ENCODE measurements around the gene EIF4E3.

Gene EIF4E3

DNA sequence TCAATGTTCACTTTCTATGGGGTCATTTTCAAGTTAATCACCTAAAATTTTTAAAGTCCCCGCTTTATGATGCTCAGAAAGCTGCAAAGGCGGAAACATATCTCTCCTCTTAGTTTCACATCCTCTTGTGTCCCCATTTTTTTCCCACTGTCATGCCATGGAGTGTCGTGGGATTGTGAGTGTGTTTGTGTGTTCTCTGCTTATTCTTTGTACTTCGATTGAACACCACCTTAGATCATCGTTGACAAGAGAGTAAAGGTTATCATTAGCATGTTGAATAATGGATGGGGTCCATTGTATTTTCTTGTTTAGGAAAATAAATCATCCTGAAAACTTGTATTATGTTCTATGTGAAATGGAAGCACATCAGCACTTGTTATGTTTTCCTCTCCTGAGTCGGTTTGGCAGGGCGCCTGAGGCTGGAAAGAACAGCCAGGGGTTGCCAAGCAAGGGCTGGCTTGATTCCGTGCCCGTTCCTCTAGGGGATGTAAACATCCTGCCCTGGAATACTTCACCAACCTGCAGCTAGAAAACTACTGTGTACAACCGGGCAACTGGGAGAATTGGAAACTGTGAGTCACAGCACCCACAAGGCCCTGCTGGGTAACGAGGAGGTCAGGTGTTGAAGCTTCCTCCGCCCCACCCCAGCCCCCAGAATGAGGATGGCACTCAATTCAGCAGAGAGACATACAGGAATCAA, 67.2 kb downstream of the EIF4E3 start:
- peak overlapping the region; percentile 46 for H3K27ac ChIP-seq (ENCODE audit: low read depth, low read length)

GRCh38 chr3:71655061-71655460, 70.1 kb downstream of the EIF4E3 start:
- no peaks in the 10 kb centered on the region for H3K36me3 ChIP-seq (ENCODE audit: control insufficient read depth in 5 of 5, insufficient read depth in 5 of 5, low read length in 5 of 5)
- no peaks in the 10 kb centered on the region for H3K9me3 ChIP-seq (ENCODE audit: control insufficient read depth in 5 of 5, low read length in 5 of 5)
- H3K27me3 ChIP-seq (ENCODE audit: control insufficient read depth in 5 of 5, insufficient read depth in 4 of 5, low read length in 5 of 5) = no peaks in the 10 kb centered on the region
- no peak overlapping the region for H3K4me3 ChIP-seq (ENCODE audit: low read depth in 1 of 5, low read length in 5 of 5)
- no peak overlapping the region for H3K9ac ChIP-seq (ENCODE audit: low read length in 5 of 5)
- peaks cover 7 to 24% (median 17%) of the 10 kb centered on the region in 5 donors for H3K4me1 ChIP-seq (ENCODE audit: control insufficient read depth in 5 of 5, insufficient read depth in 5 of 5, low read length in 5 of 5)
- H3K27ac ChIP-seq (ENCODE audit: low read depth, low read length) = no peak overlapping the region

More for the DNA sequence above, 67.2 kb downstream of the EIF4E3 start:
- H3K4me3 ChIP-seq (ENCODE audit: low read depth in 1 of 5, low read length in 5 of 5) = peak overlapping the region in 1 of 5 donors; percentile 24
- no peaks in the 10 kb centered on the region for H3K27me3 ChIP-seq (ENCODE audit: control insufficient read depth in 5 of 5, insufficient read depth in 4 of 5, low read length in 5 of 5)
- no peak overlapping the region for H3K9ac ChIP-seq (ENCODE audit: low read length in 5 of 5)
- peaks cover 7 to 24% (median 12%) of the 10 kb centered on the region in 5 donors for H3K4me1 ChIP-seq (ENCODE audit: control insufficient read depth in 5 of 5, insufficient read depth in 5 of 5, low read length in 5 of 5)
- H3K9me3 ChIP-seq (ENCODE audit: control insufficient read depth in 5 of 5, low read length in 5 of 5) = no peaks in the 10 kb centered on the region
- no peaks in the 10 kb centered on the region for H3K36me3 ChIP-seq (ENCODE audit: control insufficient read depth in 5 of 5, insufficient read depth in 5 of 5, low read length in 5 of 5)

- Histone ChIP-seq H3K9ac (ENCODE audit: low read length in 5 of 5) (no peak overlapping the region), H3K27ac (ENCODE audit: low read depth, low read length) (no peak overlapping the region), H3K36me3 (ENCODE audit: control insufficient read depth in 5 of 5, insufficient read depth in 5 of 5, low read length in 5 of 5) (no peaks in the 10 kb centered on the region), H3K9me3 (ENCODE audit: control insufficient read depth in 5 of 5, low read length in 5 of 5) (no peaks in the 10 kb centered on the region), H3K4me3 (ENCODE audit: low read depth in 1 of 5, low read length in 5 of 5) (no peak overlapping the region), H3K27me3 (ENCODE audit: control insufficient read depth in 5 of 5, insufficient read depth in 4 of 5, low read length in 5 of 5) (no peaks in the 10 kb centered on the region), H3K4me1 (ENCODE audit: control insufficient read depth in 5 of 5, insufficient read depth in 5 of 5, low read length in 5 of 5) (peaks cover 6 to 23% (median 14%) of the 10 kb centered on the region in 5 donors)
These were observed 71.8 kb downstream of the EIF4E3 start for GRCh38 chr3:71653414-71653807.

GRCh38 chr3:71652781-71653413, 72.3 kb downstream of the EIF4E3 start:
- no peaks in the 10 kb centered on the region for H3K9me3 ChIP-seq (ENCODE audit: control insufficient read depth in 5 of 5, low read length in 5 of 5)
- peaks cover 2 to 18% (median 9%) of the 10 kb centered on the region in 5 donors for H3K4me1 ChIP-seq (ENCODE audit: control insufficient read depth in 5 of 5, insufficient read depth in 5 of 5, low read length in 5 of 5)
- no peaks in the 10 kb centered on the region for H3K36me3 ChIP-seq (ENCODE audit: control insufficient read depth in 5 of 5, insufficient read depth in 5 of 5, low read length in 5 of 5)
- H3K27me3 ChIP-seq (ENCODE audit: control insufficient read depth in 5 of 5, insufficient read depth in 4 of 5, low read length in 5 of 5) = no peaks in the 10 kb centered on the region
- peak overlapping the region in 1 of 5 donors; percentile 27 for H3K9ac ChIP-seq (ENCODE audit: low read length in 5 of 5)
- no peak overlapping the region for H3K27ac ChIP-seq (ENCODE audit: low read depth, low read length)
- H3K4me3 ChIP-seq (ENCODE audit: low read depth in 1 of 5, low read length in 5 of 5) = peak overlapping the region in 1 of 5 donors; percentile 13

- Histone ChIP-seq H3K9ac (ENCODE audit: low read length in 5 of 5) (no peak overlapping the region), H3K36me3 (ENCODE audit: control insufficient read depth in 5 of 5, insufficient read depth in 5 of 5, low read length in 5 of 5) (no peaks in the 10 kb centered on the region), H3K27me3 (ENCODE audit: control insufficient read depth in 5 of 5, insufficient read depth in 4 of 5, low read length in 5 of 5) (no peaks in the 10 kb centered on the region), H3K27ac (ENCODE audit: low read depth, low read length) (no peak overlapping the region), H3K4me1 (ENCODE audit: control insufficient read depth in 5 of 5, insufficient read depth in 5 of 5, low read length in 5 of 5) (peaks cover 0 to 10% (median 3%) of the 10 kb centered on the region in 5 donors), H3K4me3 (ENCODE audit: low read depth in 1 of 5, low read length in 5 of 5) (no peak overlapping the region), H3K9me3 (ENCODE audit: control insufficient read depth in 5 of 5, low read length in 5 of 5) (no peaks in the 10 kb centered on the region)
These were observed 73.6 kb downstream of the EIF4E3 start for GRCh38 chr3:71651625-71652024.

GRCh38 chr3:71650372-71650771, 74.8 kb downstream of the EIF4E3 start:
- H3K36me3 ChIP-seq (ENCODE audit: control insufficient read depth in 5 of 5, insufficient read depth in 5 of 5, low read length in 5 of 5) = no peaks in the 10 kb centered on the region
- H3K4me3 ChIP-seq (ENCODE audit: low read depth in 1 of 5, low read length in 5 of 5) = no peak overlapping the region
- H3K27me3 ChIP-seq (ENCODE audit: control insufficient read depth in 5 of 5, insufficient read depth in 4 of 5, low read length in 5 of 5) = no peaks in the 10 kb centered on the region
- peaks cover 0 to 10% (median 3%) of the 10 kb centered on the region in 5 donors for H3K4me1 ChIP-seq (ENCODE audit: control insufficient read depth in 5 of 5, insufficient read depth in 5 of 5, low read length in 5 of 5)
- H3K9me3 ChIP-seq (ENCODE audit: control insufficient read depth in 5 of 5, low read length in 5 of 5) = no peaks in the 10 kb centered on the region
- no peak overlapping the region for H3K9ac ChIP-seq (ENCODE audit: low read length in 5 of 5)
- H3K27ac ChIP-seq (ENCODE audit: low read depth, low read length) = no peak overlapping the region

GRCh38 chr3:71649757-71650156, 75.4 kb downstream of the EIF4E3 start:
- no peaks in the 10 kb centered on the region for H3K36me3 ChIP-seq (ENCODE audit: control insufficient read depth in 5 of 5, insufficient read depth in 5 of 5, low read length in 5 of 5)

DNA sequence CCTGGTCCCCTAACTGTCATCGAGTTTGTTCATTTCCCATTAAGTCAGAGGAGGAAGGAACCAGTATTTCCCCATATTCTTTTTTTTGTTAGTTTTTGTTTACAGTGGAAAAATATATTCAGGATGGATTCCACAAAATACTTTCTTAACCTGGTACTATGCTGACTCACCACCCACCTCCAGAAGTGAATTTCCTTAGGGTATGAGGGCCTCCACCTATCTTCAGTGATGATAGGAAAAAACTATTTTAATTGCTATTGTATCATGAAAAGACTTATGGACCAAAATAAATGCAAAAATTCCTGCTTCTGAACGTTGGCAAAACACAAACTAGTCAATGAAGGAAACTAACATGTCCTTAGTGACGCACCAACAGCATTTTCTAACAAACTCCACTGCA, 77.5 kb downstream of the EIF4E3 start:
- no peaks in the 10 kb centered on the region for H3K9me3 ChIP-seq (ENCODE audit: control insufficient read depth in 5 of 5, low read length in 5 of 5)
- no peaks in the 10 kb centered on the region for H3K36me3 ChIP-seq (ENCODE audit: control insufficient read depth in 5 of 5, insufficient read depth in 5 of 5, low read length in 5 of 5)
- H3K27ac ChIP-seq (ENCODE audit: low read depth, low read length) = no peak overlapping the region
- H3K9ac ChIP-seq (ENCODE audit: low read length in 5 of 5) = no peak overlapping the region
- no peak overlapping the region for H3K4me3 ChIP-seq (ENCODE audit: low read depth in 1 of 5, low read length in 5 of 5)
- no peaks in the 10 kb centered on the region for H3K27me3 ChIP-seq (ENCODE audit: control insufficient read depth in 5 of 5, insufficient read depth in 4 of 5, low read length in 5 of 5)
- H3K4me1 ChIP-seq (ENCODE audit: control insufficient read depth in 5 of 5, insufficient read depth in 5 of 5, low read length in 5 of 5) = peaks cover 0 to 5% (median 0%) of the 10 kb centered on the region in 5 donors

More at GRCh38 chr3:71649757-71650156, 75.4 kb downstream of the EIF4E3 start:
- H3K9me3 ChIP-seq (ENCODE audit: control insufficient read depth in 5 of 5, low read length in 5 of 5) = no peaks in the 10 kb centered on the region
- no peak overlapping the region for H3K9ac ChIP-seq (ENCODE audit: low read length in 5 of 5)
- H3K4me1 ChIP-seq (ENCODE audit: control insufficient read depth in 5 of 5, insufficient read depth in 5 of 5, low read length in 5 of 5) = peaks cover 0 to 10% (median 3%) of the 10 kb centered on the region in 5 donors
- no peak overlapping the region for H3K4me3 ChIP-seq (ENCODE audit: low read depth in 1 of 5, low read length in 5 of 5)
- H3K27me3 ChIP-seq (ENCODE audit: control insufficient read depth in 5 of 5, insufficient read depth in 4 of 5, low read length in 5 of 5) = no peaks in the 10 kb centered on the region
- no peak overlapping the region for H3K27ac ChIP-seq (ENCODE audit: low read depth, low read length)

DNA sequence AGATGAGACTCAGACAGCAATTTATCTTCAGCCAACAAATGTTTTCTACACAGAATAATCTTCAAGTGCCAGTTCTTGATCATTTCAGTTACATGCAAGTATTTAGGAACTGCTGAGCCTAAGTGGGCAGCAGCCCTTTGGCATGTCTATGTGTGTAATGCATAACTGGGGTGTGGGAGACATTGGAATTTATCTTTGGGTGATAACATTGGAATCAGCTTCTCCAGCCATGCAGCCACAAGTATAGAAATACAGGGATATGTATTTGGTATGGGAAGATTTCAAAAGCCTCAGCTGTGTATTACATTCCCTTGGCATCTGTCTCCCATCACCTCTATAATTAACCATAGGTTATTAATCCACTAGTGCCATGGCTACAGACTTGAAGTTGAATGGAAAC, 78.2 kb downstream of the EIF4E3 start:
- Histone ChIP-seq H3K9me3 (ENCODE audit: control insufficient read depth in 5 of 5, low read length in 5 of 5) (no peaks in the 10 kb centered on the region), H3K27ac (ENCODE audit: low read depth, low read length) (no peak overlapping the region), H3K27me3 (ENCODE audit: control insufficient read depth in 5 of 5, insufficient read depth in 4 of 5, low read length in 5 of 5) (no peaks in the 10 kb centered on the region), H3K4me3 (ENCODE audit: low read depth in 1 of 5, low read length in 5 of 5) (no peak overlapping the region), H3K36me3 (ENCODE audit: control insufficient read depth in 5 of 5, insufficient read depth in 5 of 5, low read length in 5 of 5) (no peaks in the 10 kb centered on the region), H3K9ac (ENCODE audit: low read length in 5 of 5) (no peak overlapping the region), H3K4me1 (ENCODE audit: control insufficient read depth in 5 of 5, insufficient read depth in 5 of 5, low read length in 5 of 5) (no peaks in the 10 kb centered on the region)

- Histone ChIP-seq H3K27me3 (ENCODE audit: control insufficient read depth in 5 of 5, insufficient read depth in 4 of 5, low read length in 5 of 5) (no peaks in the 10 kb centered on the region), H3K9me3 (ENCODE audit: control insufficient read depth in 5 of 5, low read length in 5 of 5) (no peaks in the 10 kb centered on the region), H3K9ac (ENCODE audit: low read length in 5 of 5) (no peak overlapping the region), H3K4me1 (ENCODE audit: control insufficient read depth in 5 of 5, insufficient read depth in 5 of 5, low read length in 5 of 5) (no peaks in the 10 kb centered on the region), H3K27ac (ENCODE audit: low read depth, low read length) (no peak overlapping the region), H3K4me3 (ENCODE audit: low read depth in 1 of 5, low read length in 5 of 5) (no peak overlapping the region), H3K36me3 (ENCODE audit: control insufficient read depth in 5 of 5, insufficient read depth in 5 of 5, low read length in 5 of 5) (no peaks in the 10 kb centered on the region)
These were observed 80.1 kb downstream of the EIF4E3 start for GRCh38 chr3:71645140-71645539.

Data from subcutaneous abdominal adipose tissue (tissue), 5 donors.